Measurements from ENCODE around the gene ATP6V0C. TPM values are rescaled to one million over a fixed set of nuclear protein-coding genes. Genes with fewer than 3 reads are reported as not detected.
"Not testable (repeated sequence)": the region's sequence is repeated elsewhere in the genome, so short reads cannot be mapped to it uniquely, and the experiment has no call there.

The ATP6V0C gene
- polyA plus RNA-seq, 1 donor: 112 TPM

- not testable (repeated sequence) for DNase-seq (ENCODE audit: low read depth)
Observed at GRCh38 chr16:2543771-2544170, 30.0 kb downstream of the ATP6V0C start.

DNA sequence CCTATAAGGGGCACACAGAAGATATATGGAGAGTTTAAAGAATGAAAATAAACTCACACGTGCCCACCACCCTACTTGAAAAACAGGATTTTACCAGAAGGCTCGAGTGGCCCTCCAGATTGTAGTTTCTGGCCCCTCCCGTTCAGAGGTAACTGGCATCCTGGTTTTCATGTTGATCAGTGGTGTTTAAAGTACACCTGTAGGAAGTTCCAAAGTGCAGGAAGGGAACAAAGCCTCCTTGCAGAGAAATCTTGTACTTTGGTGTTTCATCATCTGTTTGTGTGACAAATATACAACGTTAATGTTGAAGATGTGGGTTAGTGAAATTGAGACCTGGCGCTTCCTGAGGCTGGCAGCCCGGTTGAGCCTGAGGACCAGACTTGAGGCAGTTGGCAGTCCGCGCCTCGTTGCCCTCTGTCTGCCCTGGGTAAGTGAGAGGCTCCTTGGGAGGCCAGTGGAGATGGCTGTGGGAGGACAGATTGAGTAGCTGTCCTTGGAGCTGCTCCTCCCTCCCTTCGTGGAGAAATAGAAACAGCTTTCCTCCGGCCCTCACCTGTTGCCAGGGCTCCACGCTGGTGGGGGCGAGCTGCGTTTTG is 36.6 kb downstream of the ATP6V0C start:
- not testable (repeated sequence) for DNase-seq (ENCODE audit: low read depth)

- DNase-seq (ENCODE audit: low read depth): not testable (repeated sequence)
Observed at GRCh38 chr16:2551420-2551889, 37.7 kb downstream of the ATP6V0C start.

GRCh38 chr16:2554709-2555425 is 41.1 kb downstream of the ATP6V0C start:
- DNase-seq (ENCODE audit: low read depth): not testable (repeated sequence)

DNA sequence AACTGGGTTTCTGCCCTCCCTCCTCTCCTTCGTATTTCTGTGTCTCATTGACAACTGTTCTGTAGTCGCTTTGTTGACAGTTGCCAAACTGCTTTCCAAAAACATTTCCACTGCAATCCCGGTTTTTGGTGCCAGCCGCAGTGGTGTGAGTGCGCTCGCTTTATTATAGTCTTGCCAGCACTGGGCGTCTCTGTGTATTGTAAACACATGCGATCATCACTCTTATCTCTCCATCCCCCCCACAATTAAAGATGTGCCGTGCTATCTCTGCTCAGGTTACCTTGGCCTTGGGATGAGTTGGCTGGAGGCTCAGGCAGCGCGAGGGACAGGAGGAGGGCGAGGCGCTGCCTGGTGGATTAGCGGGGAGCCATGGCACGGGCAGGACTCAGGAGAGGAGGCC is 43.4 kb downstream of the ATP6V0C start:
- not testable (repeated sequence) for DNase-seq (ENCODE audit: low read depth)

DNA sequence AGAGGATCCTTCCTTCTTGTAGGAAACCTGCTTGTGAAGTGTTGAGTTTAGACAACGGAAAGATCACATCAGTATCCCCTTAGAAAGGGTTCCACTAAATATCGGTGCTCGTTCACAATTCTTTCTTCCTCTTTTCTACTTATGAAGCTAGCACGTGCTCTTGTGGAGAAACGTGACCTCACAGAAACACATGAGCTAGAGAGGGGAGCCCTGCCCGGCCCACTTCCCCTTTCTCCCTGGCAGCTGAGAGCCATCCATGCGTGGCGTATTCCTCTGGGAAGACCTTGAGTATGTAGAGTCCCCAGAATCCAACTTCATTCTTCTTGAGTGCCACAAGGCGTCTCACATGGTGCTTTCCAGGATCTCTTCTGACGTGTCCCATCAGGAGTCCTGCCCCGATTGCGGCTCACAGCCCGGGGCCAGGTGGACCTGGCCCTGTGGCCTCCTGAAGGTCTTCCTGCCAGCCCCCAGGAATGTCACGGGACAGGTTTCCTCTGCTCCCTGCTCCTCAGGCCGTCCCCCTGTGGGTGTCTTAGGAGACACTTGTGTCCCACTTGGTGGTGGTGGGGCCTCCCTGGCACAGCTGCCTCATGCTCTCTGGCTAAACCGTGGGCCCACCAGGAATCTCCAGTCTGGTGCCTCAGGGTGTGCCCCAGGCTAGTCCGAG is 46.5 kb downstream of the ATP6V0C start:
- not testable (repeated sequence) for DNase-seq (ENCODE audit: low read depth)

DNA sequence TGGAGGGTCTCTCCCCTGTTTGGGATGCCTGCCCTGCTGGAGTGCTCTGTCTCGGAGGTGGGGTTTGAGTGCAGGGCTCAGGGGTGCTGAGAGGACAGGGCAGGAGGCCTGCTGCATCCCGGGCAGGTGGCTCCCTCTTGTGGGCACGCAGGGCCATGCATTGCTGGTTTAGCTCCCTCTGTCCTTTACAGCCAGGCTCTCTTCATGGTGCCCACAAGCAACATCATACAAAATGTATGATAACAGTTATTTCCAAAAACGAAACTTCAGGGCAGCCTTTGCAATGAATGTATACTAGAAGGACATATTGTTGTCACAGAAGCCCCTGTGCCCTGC is 47.0 kb downstream of the ATP6V0C start:
- not testable (repeated sequence) for DNase-seq (ENCODE audit: low read depth)

GRCh38 chr16:2567506-2567905 is 53.8 kb downstream of the ATP6V0C start:
- DNase-seq (ENCODE audit: low read depth): not testable (repeated sequence)

GRCh38 chr16:2568573-2568972 is 54.8 kb downstream of the ATP6V0C start:
- DNase-seq (ENCODE audit: low read depth): not testable (repeated sequence)

Other genes with a start within 250 kb of the ATP6V0C start
- 160 TPM for gene RNPS1, start 245.8 kb upstream of the ATP6V0C start, polyA plus RNA-seq (ENCODE audit: insufficient read length)
- gene ABCA3, start 173.2 kb upstream of the ATP6V0C start, polyA plus RNA-seq (ENCODE audit: insufficient read length): 14.5 TPM
- 6.2 TPM for gene CCNF, start 84.5 kb upstream of the ATP6V0C start, polyA plus RNA-seq (ENCODE audit: insufficient read length)
- gene TEDC2, start 53.8 kb upstream of the ATP6V0C start, polyA plus RNA-seq (ENCODE audit: insufficient read length): 4.4 TPM
- 3.6 TPM for gene NTN3, start 42.7 kb upstream of the ATP6V0C start, polyA plus RNA-seq (ENCODE audit: insufficient read length)
- 25.1 TPM for gene TBC1D24, start 38.8 kb upstream of the ATP6V0C start, polyA plus RNA-seq (ENCODE audit: insufficient read length)
- gene AMDHD2, start 6.4 kb downstream of the ATP6V0C start, polyA plus RNA-seq (ENCODE audit: insufficient read length): 9.7 TPM
- gene CEMP1, start 17.5 kb downstream of the ATP6V0C start, polyA plus RNA-seq (ENCODE audit: insufficient read length): 2.0 TPM
- gene PDPK1, start 24.1 kb downstream of the ATP6V0C start, polyA plus RNA-seq (ENCODE audit: insufficient read length): 30.2 TPM
- 24.4 TPM for gene KCTD5, start 168.6 kb downstream of the ATP6V0C start, polyA plus RNA-seq (ENCODE audit: insufficient read length)
- 1.4 TPM for gene PRSS27, start 206.3 kb downstream of the ATP6V0C start, polyA plus RNA-seq (ENCODE audit: insufficient read length)
- 485 TPM for gene SRRM2, start 238.7 kb downstream of the ATP6V0C start, polyA plus RNA-seq (ENCODE audit: insufficient read length)

Data from forelimb muscle (tissue), 1 donor.